GM23338 (cell line): Measurements from ENCODE around the gene RNF8. TPM values are rescaled to one million over a fixed set of nuclear protein-coding genes. Genes with fewer than 3 reads are reported as not detected.

Experiments
- CREB1 ChIP-seq: fragments of 250-450 bp; sonication (Bioruptor Pico); IDR thresholded peaks from 2 replicates; pipeline ENCODE4 v1.5.0; 2020; ENCODE audit warnings: low read depth, mild to moderate bottlenecking, moderate library complexity
- EZH2 ChIP-seq: fragments of 200-600 bp; sonication (generic); IDR thresholded peaks from one replicate; pipeline ENCODE4 v1.8.0; 2017; ENCODE audit warnings: antibody characterized with exemption, mild to moderate bottlenecking, low read depth; ENCODE audit not compliant: unreplicated experiment
- EZH2phosphoT487 ChIP-seq: fragments of 200-600 bp; sonication (generic); IDR thresholded peaks from one replicate; pipeline ENCODE4 v1.8.1; 2018; ENCODE audit warnings: antibody characterized with exemption; ENCODE audit not compliant: unreplicated experiment
- JUNB ChIP-seq: IDR thresholded peaks from one replicate; pipeline ENCODE4 v1.6.1; 2016; ENCODE audit warnings: antibody characterized with exemption; ENCODE audit not compliant: unreplicated experiment
- NANOG ChIP-seq: IDR thresholded peaks from 2 replicates; pipeline ENCODE4 v1.6.1; 2016; ENCODE audit warnings: antibody characterized with exemption, borderline replicate concordance
- POLR2AphosphoS5 ChIP-seq: IDR thresholded peaks from 2 replicates; pipeline ENCODE4 v1.6.1; 2016; ENCODE audit warnings: antibody characterized with exemption, low read depth
- ZNF114 ChIP-seq: fragments of 250-450 bp; sonication (Bioruptor Pico); IDR thresholded peaks from 2 replicates; pipeline ENCODE4 v1.5.0; 2020; ENCODE audit warnings: mild to moderate bottlenecking, moderate library complexity
- ZNF331 ChIP-seq: fragments of 250-450 bp; sonication (Bioruptor Pico); IDR thresholded peaks from 2 replicates; pipeline ENCODE4 v1.5.0; 2020; ENCODE audit warnings: low read depth, mild to moderate bottlenecking, moderate library complexity
- polyA plus RNA-seq: library from polyadenylated mRNA; unstranded; fragments of >200 nt; fragmentation: Nextera tagmentation; extraction: Ambion mirVana; gene quantifications from 2 replicates; pipeline ENCODE4 v1.2.1, GENCODE V29; 2016
- total RNA-seq: library from RNA; depleted of rRNA; stranded (reverse); fragments of >200 nt; shearing (Covaris generic); gene quantifications from 2 replicates; pipeline ENCODE4 v1.2.3, GENCODE V29; 2014
- TF ChIP-seq, protein P1 (sequence below): fragments of 250-450 bp; sonication (Bioruptor Pico); IDR thresholded peaks from 2 replicates; pipeline ENCODE4 v1.5.0; 2020; ENCODE audit warnings: mild to moderate bottlenecking, moderate library complexity
- TF ChIP-seq, protein P2 (sequence below): IDR thresholded peaks from one replicate; pipeline ENCODE4 v1.6.1; 2018; ENCODE audit warnings: antibody characterized with exemption; ENCODE audit not compliant: unreplicated experiment
- TF ChIP-seq, protein P3 (sequence below), 2 experiments: fragments of 200-600 bp in 1 of 2; sonication (generic) in 1 of 2; conservative IDR thresholded peaks; 2 replicates each; pipeline versions ENCODE4 v1.5.1 to v1.6.1; 2016 to 2017; ENCODE audit warnings: antibody characterized with exemption in 2 of 2, low read depth in 2 of 2, mild to moderate bottlenecking in 2 of 2, moderate library complexity in 1 of 2

The RNF8 gene
- total and polyA plus RNA-seq, 2 experiments from 2014 or later: 41.6 to 55.2 TPM

DNA sequence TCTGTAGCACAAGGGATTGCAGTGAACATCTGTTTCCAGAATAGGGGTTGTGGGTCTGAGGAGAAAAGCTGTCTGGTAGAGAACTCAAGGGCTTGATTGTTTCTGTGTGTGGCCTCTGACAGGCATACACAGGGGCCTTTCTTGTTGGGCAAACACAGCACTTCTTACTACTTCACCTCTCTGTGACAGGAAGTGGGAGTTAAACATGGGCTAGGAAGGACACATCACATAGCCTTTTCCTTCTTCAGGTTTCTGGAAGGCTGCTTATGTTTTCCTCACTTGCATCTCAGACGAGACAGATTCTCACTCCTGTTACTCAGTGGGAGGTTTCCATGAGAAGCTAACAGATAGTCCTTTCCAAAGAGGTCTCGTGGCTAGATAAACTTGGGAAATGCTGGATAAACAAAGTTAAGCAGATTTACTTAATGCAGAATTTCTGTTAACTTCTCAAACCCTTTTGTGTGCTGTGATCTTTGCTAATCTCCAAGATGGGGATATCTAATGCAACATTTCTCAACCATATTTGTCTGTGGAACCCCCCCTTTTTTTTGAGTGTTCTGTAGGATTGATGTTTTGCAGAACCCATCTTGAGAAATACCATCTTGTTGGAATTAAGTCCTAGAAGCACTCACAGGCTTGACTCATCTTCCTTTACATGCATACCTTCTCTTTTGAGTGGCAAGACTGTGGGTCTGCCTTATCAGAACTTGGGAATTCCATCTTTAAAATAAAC, 41.9 kb upstream of the RNF8 start (continued):
- TF ChIP-seq, protein P1, sequence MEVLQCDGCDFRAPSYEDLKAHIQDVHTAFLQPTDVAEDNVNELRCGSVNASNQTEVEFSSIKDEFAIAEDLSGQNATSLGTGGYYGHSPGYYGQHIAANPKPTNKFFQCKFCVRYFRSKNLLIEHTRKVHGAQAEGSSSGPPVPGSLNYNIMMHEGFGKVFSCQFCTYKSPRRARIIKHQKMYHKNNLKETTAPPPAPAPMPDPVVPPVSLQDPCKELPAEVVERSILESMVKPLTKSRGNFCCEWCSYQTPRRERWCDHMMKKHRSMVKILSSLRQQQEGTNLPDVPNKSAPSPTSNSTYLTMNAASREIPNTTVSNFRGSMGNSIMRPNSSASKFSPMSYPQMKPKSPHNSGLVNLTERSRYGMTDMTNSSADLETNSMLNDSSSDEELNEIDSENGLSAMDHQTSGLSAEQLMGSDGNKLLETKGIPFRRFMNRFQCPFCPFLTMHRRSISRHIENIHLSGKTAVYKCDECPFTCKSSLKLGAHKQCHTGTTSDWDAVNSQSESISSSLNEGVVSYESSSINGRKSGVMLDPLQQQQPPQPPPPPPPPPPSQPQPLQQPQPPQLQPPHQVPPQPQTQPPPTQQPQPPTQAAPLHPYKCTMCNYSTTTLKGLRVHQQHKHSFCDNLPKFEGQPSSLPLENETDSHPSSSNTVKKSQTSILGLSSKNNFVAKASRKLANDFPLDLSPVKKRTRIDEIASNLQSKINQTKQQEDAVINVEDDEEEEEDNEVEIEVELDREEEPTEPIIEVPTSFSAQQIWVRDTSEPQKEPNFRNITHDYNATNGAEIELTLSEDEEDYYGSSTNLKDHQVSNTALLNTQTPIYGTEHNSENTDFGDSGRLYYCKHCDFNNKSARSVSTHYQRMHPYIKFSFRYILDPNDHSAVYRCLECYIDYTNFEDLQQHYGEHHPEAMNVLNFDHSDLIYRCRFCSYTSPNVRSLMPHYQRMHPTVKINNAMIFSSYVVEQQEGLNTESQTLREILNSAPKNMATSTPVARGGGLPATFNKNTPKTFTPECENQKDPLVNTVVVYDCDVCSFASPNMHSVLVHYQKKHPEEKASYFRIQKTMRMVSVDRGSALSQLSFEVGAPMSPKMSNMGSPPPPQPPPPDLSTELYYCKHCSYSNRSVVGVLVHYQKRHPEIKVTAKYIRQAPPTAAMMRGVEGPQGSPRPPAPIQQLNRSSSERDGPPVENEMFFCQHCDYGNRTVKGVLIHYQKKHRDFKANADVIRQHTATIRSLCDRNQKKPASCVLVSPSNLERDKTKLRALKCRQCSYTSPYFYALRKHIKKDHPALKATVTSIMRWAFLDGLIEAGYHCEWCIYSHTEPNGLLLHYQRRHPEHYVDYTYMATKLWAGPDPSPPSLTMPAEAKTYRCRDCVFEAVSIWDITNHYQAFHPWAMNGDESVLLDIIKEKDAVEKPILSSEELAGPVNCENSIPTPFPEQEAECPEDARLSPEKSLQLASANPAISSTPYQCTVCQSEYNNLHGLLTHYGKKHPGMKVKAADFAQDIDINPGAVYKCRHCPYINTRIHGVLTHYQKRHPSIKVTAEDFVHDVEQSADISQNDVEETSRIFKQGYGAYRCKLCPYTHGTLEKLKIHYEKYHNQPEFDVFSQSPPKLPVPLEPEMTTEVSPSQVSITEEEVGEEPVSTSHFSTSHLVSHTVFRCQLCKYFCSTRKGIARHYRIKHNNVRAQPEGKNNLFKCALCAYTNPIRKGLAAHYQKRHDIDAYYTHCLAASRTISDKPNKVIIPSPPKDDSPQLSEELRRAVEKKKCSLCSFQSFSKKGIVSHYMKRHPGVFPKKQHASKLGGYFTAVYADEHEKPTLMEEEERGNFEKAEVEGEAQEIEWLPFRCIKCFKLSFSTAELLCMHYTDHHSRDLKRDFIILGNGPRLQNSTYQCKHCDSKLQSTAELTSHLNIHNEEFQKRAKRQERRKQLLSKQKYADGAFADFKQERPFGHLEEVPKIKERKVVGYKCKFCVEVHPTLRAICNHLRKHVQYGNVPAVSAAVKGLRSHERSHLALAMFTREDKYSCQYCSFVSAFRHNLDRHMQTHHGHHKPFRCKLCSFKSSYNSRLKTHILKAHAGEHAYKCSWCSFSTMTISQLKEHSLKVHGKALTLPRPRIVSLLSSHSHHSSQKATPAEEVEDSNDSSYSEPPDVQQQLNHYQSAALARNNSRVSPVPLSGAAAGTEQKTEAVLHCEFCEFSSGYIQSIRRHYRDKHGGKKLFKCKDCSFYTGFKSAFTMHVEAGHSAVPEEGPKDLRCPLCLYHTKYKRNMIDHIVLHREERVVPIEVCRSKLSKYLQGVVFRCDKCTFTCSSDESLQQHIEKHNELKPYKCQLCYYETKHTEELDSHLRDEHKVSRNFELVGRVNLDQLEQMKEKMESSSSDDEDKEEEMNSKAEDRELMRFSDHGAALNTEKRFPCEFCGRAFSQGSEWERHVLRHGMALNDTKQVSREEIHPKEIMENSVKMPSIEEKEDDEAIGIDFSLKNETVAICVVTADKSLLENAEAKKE: no peak
- TF ChIP-seq EZH2phosphoT487 (no peak), ZNF114 (no peak), JUNB (no peak), POLR2AphosphoS5 (no peak), NANOG (no peak), CREB1 (CRISPR knock-in tag) (no peak), ZNF331 (no peak), EZH2 (no peak)
- TF ChIP-seq, protein P2, sequence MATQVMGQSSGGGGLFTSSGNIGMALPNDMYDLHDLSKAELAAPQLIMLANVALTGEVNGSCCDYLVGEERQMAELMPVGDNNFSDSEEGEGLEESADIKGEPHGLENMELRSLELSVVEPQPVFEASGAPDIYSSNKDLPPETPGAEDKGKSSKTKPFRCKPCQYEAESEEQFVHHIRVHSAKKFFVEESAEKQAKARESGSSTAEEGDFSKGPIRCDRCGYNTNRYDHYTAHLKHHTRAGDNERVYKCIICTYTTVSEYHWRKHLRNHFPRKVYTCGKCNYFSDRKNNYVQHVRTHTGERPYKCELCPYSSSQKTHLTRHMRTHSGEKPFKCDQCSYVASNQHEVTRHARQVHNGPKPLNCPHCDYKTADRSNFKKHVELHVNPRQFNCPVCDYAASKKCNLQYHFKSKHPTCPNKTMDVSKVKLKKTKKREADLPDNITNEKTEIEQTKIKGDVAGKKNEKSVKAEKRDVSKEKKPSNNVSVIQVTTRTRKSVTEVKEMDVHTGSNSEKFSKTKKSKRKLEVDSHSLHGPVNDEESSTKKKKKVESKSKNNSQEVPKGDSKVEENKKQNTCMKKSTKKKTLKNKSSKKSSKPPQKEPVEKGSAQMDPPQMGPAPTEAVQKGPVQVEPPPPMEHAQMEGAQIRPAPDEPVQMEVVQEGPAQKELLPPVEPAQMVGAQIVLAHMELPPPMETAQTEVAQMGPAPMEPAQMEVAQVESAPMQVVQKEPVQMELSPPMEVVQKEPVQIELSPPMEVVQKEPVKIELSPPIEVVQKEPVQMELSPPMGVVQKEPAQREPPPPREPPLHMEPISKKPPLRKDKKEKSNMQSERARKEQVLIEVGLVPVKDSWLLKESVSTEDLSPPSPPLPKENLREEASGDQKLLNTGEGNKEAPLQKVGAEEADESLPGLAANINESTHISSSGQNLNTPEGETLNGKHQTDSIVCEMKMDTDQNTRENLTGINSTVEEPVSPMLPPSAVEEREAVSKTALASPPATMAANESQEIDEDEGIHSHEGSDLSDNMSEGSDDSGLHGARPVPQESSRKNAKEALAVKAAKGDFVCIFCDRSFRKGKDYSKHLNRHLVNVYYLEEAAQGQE: no peak
- TF ChIP-seq, protein P3, sequence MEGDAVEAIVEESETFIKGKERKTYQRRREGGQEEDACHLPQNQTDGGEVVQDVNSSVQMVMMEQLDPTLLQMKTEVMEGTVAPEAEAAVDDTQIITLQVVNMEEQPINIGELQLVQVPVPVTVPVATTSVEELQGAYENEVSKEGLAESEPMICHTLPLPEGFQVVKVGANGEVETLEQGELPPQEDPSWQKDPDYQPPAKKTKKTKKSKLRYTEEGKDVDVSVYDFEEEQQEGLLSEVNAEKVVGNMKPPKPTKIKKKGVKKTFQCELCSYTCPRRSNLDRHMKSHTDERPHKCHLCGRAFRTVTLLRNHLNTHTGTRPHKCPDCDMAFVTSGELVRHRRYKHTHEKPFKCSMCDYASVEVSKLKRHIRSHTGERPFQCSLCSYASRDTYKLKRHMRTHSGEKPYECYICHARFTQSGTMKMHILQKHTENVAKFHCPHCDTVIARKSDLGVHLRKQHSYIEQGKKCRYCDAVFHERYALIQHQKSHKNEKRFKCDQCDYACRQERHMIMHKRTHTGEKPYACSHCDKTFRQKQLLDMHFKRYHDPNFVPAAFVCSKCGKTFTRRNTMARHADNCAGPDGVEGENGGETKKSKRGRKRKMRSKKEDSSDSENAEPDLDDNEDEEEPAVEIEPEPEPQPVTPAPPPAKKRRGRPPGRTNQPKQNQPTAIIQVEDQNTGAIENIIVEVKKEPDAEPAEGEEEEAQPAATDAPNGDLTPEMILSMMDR (conservative IDR thresholded peaks at IDR 0.05; ENCODE audit: low read depth in 2 of 2): no peak
